ENCODE results near the gene STK32A. TPM values are rescaled to one million over a fixed set of nuclear protein-coding genes. Genes with fewer than 3 reads are reported as not detected.
"Not testable (repeated sequence)": the region's sequence is repeated elsewhere in the genome, so short reads cannot be mapped to it uniquely, and the experiment has no call there.

The STK32A gene
- total RNA-seq, 1 donor from 2014 or later = 0.63 TPM

GRCh38 chr5:147223948-147224791, 10.7 kb upstream of the STK32A start:
- peak; percentile 89 for TF ChIP-seq CTCF (conservative IDR thresholded peaks at IDR 0.05; ENCODE audit: low read depth, low read length)
- no peak overlapping the region for H3K4me3 ChIP-seq (ENCODE audit: low read depth, low read length)
- DNase-seq (ENCODE audit: low read depth) = no peak

- no peak for TF ChIP-seq CTCF (conservative IDR thresholded peaks at IDR 0.05; ENCODE audit: low read depth, low read length)
- no peak overlapping the region for H3K4me3 ChIP-seq (ENCODE audit: low read depth, low read length)
Measured at GRCh38 chr5:147225938-147226337, 8.9 kb upstream of the STK32A start.

GRCh38 chr5:147226512-147226911, 8.3 kb upstream of the STK32A start:
- no peak overlapping the region for H3K4me3 ChIP-seq (ENCODE audit: low read depth, low read length)
- TF ChIP-seq CTCF (conservative IDR thresholded peaks at IDR 0.05; ENCODE audit: low read depth, low read length) = no peak
- no peak for DNase-seq (ENCODE audit: low read depth)

More at GRCh38 chr5:147225938-147226337, 8.9 kb upstream of the STK32A start:
- DNase-seq (ENCODE audit: low read depth) = no peak

GRCh38 chr5:147234239-147234824, 494 bp upstream of the STK32A start:
- no peak for DNase-seq (ENCODE audit: low read depth)
- H3K4me3 ChIP-seq (ENCODE audit: low read depth, low read length) = peak overlapping the region; percentile 74
- no peak for TF ChIP-seq CTCF (conservative IDR thresholded peaks at IDR 0.05; ENCODE audit: low read depth, low read length)

GRCh38 chr5:147240266-147240985, 5.6 kb downstream of the STK32A start:
- H3K4me3 ChIP-seq (ENCODE audit: low read depth, low read length) = no peak overlapping the region
- no peak for TF ChIP-seq CTCF (conservative IDR thresholded peaks at IDR 0.05; ENCODE audit: low read depth, low read length)
- DNase-seq (ENCODE audit: low read depth) = no peak

- DNase-seq (ENCODE audit: low read depth); H3K4me3 ChIP-seq (ENCODE audit: low read depth, low read length): not testable (repeated sequence)
Measured at GRCh38 chr5:147243238-147243637, 8.4 kb downstream of the STK32A start.

Data from epithelial cell of proximal tubule (primary cell).